NCI-H1105 (cell line): ENCODE data around the gene CDK8.
"Not testable (repeated sequence)": the region's sequence is repeated elsewhere in the genome, so short reads cannot be mapped to it uniquely, and the experiment has no call there.

Experiments
- DNase-seq: peaks from one replicate; lab custom pipeline; 2025; lab: John Stamatoyannopoulos, UW

CDK8 gene

GRCh38 chr13:26253787-26254582 is at the start of gene CDK8:
Gene CDK8, plus strand, starts transcription at chr13:26254129. Its CDS starts 513 bp downstream, at chr13:26254642.
- peak; percentile 86 for DNase-seq

- DNase-seq: no peak
Measured at GRCh38 chr13:26208287-26208686, 45.6 kb upstream of the CDK8 start.

DNA sequence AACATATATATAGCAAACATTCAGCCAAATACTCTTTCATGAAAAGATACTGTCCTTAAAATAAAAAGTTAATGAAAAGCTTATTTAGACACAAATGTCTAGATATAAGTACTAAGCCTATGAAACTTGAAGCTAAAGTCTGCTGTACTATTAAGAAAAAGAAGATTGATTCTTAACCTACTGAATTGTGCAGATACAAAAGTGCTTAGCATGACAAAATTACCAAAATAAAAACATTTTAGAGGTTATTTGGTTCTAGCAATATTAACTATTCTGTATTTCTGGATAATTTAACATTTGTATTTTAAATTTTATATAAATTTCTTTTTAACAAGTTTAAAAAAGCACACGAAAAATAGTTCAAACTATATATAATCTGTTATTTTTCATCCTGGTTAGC is 40.6 kb upstream of the CDK8 start:
- DNase-seq: no peak

- DNase-seq: no peak
Measured at GRCh38 chr13:26213982-26214381, 39.9 kb upstream of the CDK8 start.

DNA sequence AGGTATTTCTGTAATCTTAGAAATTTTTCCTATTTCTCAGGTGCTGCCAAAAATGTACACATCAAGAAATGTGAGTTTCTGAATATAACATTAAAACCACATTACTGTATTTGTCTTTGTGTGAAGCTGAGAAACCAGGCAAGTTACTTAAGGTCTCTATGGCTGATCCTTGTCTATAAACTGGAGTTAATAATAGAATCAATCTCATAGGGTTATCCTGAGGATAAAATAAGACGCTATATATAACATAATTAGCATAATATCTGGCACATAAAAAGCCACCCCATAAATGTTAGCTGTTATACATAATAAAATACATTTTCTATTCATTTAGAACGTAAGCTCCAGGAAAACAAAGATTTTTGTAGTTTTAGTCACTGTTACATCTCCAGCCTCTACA is 37.9 kb upstream of the CDK8 start:
- DNase-seq: no peak

GRCh38 chr13:26219726-26220125 is 34.2 kb upstream of the CDK8 start:
- no peak for DNase-seq

- no peak for DNase-seq
Measured at GRCh38 chr13:26220575-26220974, 33.4 kb upstream of the CDK8 start.

DNA sequence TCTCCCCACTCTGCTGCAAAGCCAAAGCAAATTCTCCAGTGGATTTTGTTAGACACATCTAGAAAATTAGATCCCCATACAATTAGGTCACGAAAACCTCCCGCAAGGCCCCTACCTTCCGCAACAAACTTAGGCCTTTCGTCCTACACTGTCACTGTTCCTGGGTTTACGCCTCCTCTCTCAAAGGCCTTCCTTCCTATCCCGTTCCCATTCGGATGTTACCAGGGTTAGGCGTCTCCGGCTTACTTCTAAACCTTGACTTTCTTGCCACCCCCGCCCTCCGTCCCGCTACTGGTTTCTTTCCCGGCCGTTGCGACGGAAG is 32.6 kb upstream of the CDK8 start:
- DNase-seq: no peak

GRCh38 chr13:26221721-26222519 is 32.0 kb upstream of the CDK8 start, which contains the start of gene RNF6:
Gene RNF6, minus strand, starts transcription at chr13:26222314. Its CDS starts 2,665 bp downstream, at chr13:26219649.
- DNase-seq: peak; percentile 88

DNA sequence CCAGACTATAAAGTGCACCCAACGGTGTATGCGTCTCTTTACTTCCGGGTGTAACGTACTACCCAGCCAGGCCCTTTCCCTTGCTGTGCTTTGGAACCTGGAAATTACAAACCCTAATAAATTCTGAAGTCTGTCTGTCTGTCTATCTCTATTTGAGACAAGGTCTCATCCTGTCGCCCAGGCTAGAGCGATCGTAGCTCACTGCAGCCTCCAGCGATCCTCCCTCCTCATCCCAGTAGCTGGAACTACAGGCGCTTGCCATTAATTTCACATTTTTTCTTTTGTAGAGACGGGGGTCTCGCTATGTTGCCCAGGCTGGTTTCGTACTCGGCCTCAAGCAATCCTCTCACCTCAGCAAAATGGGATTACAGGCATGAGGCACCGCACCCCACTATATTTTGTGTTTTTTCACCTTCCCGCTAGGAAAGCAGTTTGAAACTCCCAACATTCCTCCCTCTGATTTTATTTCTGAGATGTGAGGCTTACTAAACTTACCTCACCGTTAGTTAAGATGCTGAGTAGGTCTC is 31.3 kb upstream of the CDK8 start:
- no peak for DNase-seq

- no peak for DNase-seq
Measured at GRCh38 chr13:26225896-26226617, 27.9 kb upstream of the CDK8 start.

GRCh38 chr13:26227166-26227971 is 26.6 kb upstream of the CDK8 start:
- no peak for DNase-seq

- DNase-seq: no peak
Measured at GRCh38 chr13:26228096-26228495, 25.8 kb upstream of the CDK8 start.

DNA sequence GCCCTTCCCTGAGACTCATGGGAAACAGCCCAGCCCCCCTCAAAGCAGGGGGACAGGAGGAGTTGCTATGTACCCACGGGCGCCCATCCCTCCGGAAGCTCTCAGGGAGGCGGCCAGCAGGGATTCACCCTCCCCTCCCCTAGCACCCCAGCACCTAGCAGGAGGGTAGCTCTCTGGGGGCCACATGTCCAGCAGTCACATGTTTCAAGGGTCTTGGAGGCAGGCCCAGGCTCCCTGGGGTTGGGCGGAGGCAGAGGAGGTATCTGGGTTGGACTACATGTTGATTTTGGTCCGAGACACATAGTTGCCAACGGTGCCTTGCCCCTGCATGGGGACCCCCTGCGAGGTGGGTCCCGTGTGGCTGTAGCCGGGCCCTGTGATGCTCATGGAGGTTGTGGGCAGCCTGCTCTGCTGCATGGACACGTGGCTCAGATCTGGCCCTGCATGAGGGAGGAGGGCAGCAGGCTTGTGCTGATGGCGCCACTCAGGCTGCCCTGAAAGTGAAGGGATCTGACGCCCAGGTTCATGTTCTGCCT is 24.8 kb upstream of the CDK8 start:
- DNase-seq: no peak

GRCh38 chr13:26230703-26231102 is 23.2 kb upstream of the CDK8 start:
- no peak for DNase-seq

DNA sequence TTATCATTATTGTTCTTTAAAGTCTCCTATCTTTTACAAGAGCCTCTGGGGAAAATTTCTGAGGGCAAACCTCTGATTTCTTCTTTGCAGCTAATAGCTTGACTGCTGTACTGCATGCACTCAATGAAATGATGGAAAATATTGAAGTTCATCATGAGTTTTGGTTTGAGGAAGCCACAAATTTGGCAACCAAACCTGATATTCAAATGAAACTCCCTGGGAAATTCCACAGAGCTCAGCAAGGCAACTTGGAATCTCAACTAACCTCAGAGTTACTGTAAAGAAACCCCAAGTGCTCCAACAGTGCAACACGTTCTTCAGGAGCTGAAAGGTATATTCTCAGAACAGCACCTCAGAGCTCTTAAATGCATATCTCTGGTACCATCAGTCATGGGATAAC is 17.6 kb upstream of the CDK8 start:
- no peak for DNase-seq

DNA sequence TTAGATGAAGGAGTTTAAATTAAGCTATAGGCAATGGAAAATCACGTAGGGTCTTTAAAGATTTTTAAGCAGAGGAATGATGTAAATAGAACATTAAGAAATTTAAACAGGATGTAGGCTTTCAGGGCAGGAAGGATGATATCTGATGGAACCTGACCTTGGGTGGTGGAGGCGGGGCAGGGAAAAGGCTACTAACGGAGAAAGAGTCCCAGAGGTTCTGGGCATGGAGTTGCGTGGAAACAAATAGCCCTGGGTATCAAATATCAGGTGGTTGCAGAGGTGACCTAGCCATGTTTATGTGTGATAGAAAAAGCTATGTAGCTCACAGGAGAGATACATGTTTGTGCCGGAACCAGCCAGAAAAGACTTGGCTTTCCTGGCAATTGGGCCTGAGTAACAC is 7.8 kb upstream of the CDK8 start:
- no peak for DNase-seq

DNA sequence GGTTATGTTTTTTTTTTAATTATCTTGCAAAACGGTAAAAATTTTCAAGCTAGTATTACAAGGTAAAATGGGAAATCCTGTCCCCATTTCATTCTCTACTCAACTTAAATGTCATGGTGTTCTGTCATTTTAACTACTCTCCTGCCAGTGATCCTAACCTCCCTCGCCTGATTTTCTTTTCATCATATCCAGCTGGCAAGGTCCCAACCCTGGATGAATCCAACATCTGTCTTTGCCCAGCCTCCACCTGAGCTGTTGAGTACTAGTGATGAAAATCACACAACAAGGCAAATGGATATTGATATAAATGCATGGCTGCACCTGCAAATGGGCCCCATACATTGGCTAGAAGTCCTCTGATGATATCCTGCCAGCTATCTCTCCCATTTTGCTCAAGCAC is 6.9 kb upstream of the CDK8 start:
- peak; percentile 33 for DNase-seq

GRCh38 chr13:26247608-26248007 is 6.3 kb upstream of the CDK8 start:
- DNase-seq: no peak

DNA sequence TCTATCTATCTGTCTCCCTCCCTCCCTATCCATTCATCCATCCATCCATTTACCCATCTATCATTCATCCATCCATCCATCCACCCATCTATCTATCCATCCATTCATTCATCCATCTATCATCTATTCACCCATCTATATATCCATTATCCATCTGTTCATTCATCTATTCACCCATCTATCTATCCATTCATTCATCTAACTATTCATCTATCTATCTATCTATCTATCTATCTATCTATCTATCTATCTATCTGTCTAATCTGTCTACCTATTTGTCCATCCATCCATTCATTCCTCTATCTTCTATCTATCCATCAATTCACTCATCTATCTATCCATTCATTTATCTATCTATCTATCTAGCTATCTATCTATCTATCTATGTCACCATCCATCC is 4.4 kb upstream of the CDK8 start:
- no peak for DNase-seq

GRCh38 chr13:26252006-26252405 is 1.9 kb upstream of the CDK8 start:
- not testable (repeated sequence) for DNase-seq
